Peyer's patch (tissue), 4 donors: ENCODE results near the gene FGR. TPM values are rescaled to one million over a fixed set of nuclear protein-coding genes. Genes with fewer than 3 reads are reported as not detected.
A peak's percentile ranks its signal among the peaks of the same experiment; 100 is the strongest.

ENCODE experiments used
- DNase-seq, 3 donors: peaks; one replicate each; pipeline ENCODE4 v3.0.0-alpha.2; 2017 to 2019
- H3K27ac ChIP-seq, 4 donors: fragments of 200-600 bp; sonication (generic); one replicate each; pipeline ENCODE4 v1.5.1; 2016 to 2019
- H3K27me3 ChIP-seq, 2 donors: fragments of 200-600 bp; sonication (generic); one replicate each; pipeline ENCODE4 v1.5.1; 2019
- H3K36me3 ChIP-seq, 3 donors: fragments of 200-600 bp; sonication (generic); one replicate each; pipeline ENCODE4 v1.5.1; 2016 to 2019
- H3K4me1 ChIP-seq, 4 donors: fragments of 200-600 bp; sonication (generic); one replicate each; pipeline ENCODE4 v1.5.1; 2016 to 2019
- H3K4me3 ChIP-seq, 4 donors: fragments of 200-600 bp; sonication (generic); 1 replicate in 3 of 4; 2 replicates in 1 of 4; pipeline ENCODE4 v1.5.1; 2016 to 2019; ENCODE audit warnings: mild to moderate bottlenecking in 1 of 4
- H3K9me3 ChIP-seq, 4 donors: fragments of 200-600 bp; sonication (generic); one replicate each; pipeline ENCODE4 v1.5.1; 2016 to 2019; ENCODE audit warnings: mild to moderate bottlenecking in 1 of 4
- CTCF ChIP-seq, 6 experiments: fragments of 450-650 bp in 4 of 6; fragments of 200-600 bp in 2 of 6; sonication (generic) in 1 of 6; IDR thresholded peaks; one replicate each; pipeline ENCODE4 v1.5.1; 2017 to 2019; ENCODE audit warnings: antibody characterized with exemption in 6 of 6, mild to moderate bottlenecking in 3 of 6, moderate library complexity in 1 of 6
- POLR2A ChIP-seq, 2 donors: fragments of 450-650 bp; IDR thresholded peaks; one replicate each; pipeline ENCODE4 v1.5.1; 2017; ENCODE audit warnings: antibody characterized with exemption in 2 of 2, mild to moderate bottlenecking in 2 of 2, moderate library complexity in 2 of 2
- total RNA-seq, 4 donors: library from RNA; depleted of rRNA; stranded (reverse); fragments of >200 nt; gene quantifications; one replicate each; pipeline ENCODE4 v1.1.0, GENCODE V29; 2016

FGR gene
- total RNA-seq, 4 donors from 2014 or later = 1.1 to 38.8 (median 4.7) TPM

- TF ChIP-seq CTCF (IDR thresholded peaks at IDR 0.05) = no peak
- no peak for TF ChIP-seq POLR2A (IDR thresholded peaks at IDR 0.05)
- H3K36me3 ChIP-seq = no peaks in the 10 kb centered on the region
- no peaks in the 10 kb centered on the region for H3K27me3 ChIP-seq
- H3K9me3 ChIP-seq = no peaks in the 10 kb centered on the region
- H3K4me3 ChIP-seq = no peak overlapping the region
- DNase-seq = no peak
- H3K27ac ChIP-seq = no peak overlapping the region
- H3K4me1 ChIP-seq = peaks cover 4 to 26% (median 17%) of the 10 kb centered on the region in 4 donors
Measured at GRCh38 chr1:27606708-27607238, 28.2 kb downstream of the FGR start.

- TF ChIP-seq CTCF (IDR thresholded peaks at IDR 0.05) (peak; percentile 68 to 92 (median 83)), POLR2A (IDR thresholded peaks at IDR 0.05) (no peak)
- Histone ChIP-seq H3K4me3 (no peak overlapping the region), H3K27ac (no peak overlapping the region), H3K9me3 (no peaks in the 10 kb centered on the region), H3K36me3 (no peaks in the 10 kb centered on the region), H3K27me3 (no peaks in the 10 kb centered on the region), H3K4me1 (peaks cover 5 to 32% (median 21%) of the 10 kb centered on the region in 4 donors)
- DNase-seq = peak in 2 of 3 donors; percentile 61 to 76
Measured at GRCh38 chr1:27605796-27606707, 28.9 kb downstream of the FGR start.

GRCh38 chr1:27605300-27605766 is 29.7 kb downstream of the FGR start:
- no peak for TF ChIP-seq CTCF (IDR thresholded peaks at IDR 0.05)
- no peak for TF ChIP-seq POLR2A (IDR thresholded peaks at IDR 0.05)
- Histone ChIP-seq H3K4me1 (peaks cover 5 to 32% (median 24%) of the 10 kb centered on the region in 4 donors), H3K27ac (no peak overlapping the region)

GRCh38 chr1:27604579-27605299 is 30.2 kb downstream of the FGR start:
- H3K4me1 ChIP-seq = peaks cover 5 to 37% (median 20%) of the 10 kb centered on the region in 4 donors
- peak overlapping the region in 3 of 4 donors; percentile 86 to 89 (median 86) for H3K4me3 ChIP-seq
- no peaks in the 10 kb centered on the region for H3K9me3 ChIP-seq
- TF ChIP-seq CTCF (IDR thresholded peaks at IDR 0.05) (no peak), POLR2A (IDR thresholded peaks at IDR 0.05) (no peak)
- H3K27ac ChIP-seq = no peak overlapping the region
- no peaks in the 10 kb centered on the region for H3K36me3 ChIP-seq
- DNase-seq = no peak
- no peaks in the 10 kb centered on the region for H3K27me3 ChIP-seq

More at GRCh38 chr1:27605300-27605766, 29.7 kb downstream of the FGR start:
- Histone ChIP-seq H3K9me3 (no peaks in the 10 kb centered on the region), H3K36me3 (no peaks in the 10 kb centered on the region), H3K27me3 (no peaks in the 10 kb centered on the region), H3K4me3 (no peak overlapping the region)
- DNase-seq = no peak
